ENCODE data around the gene PRKG1.
A peak's percentile ranks its signal among the peaks of the same experiment; 100 is the strongest.

Gene PRKG1

DNA sequence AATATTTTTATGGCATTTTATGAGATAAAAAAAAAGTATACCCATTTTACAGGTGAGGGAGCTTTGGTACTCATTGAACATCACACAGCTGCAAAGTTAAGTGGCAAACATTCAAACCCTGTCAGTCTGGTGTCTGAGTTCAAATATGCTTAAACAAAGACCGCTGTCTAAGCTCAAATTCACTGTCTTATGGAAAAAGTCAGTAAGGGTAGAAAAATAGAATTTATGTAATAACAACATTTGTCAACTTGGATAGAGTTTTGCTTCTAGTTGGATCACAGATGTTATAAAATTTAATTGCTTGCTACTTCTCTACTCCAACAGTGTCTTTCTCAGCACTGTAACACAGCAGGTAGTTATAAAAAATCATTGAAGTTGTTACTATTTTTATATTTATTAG lies 786.8 kb downstream of the PRKG1 start:
- DNase-seq, result no peak

DNA sequence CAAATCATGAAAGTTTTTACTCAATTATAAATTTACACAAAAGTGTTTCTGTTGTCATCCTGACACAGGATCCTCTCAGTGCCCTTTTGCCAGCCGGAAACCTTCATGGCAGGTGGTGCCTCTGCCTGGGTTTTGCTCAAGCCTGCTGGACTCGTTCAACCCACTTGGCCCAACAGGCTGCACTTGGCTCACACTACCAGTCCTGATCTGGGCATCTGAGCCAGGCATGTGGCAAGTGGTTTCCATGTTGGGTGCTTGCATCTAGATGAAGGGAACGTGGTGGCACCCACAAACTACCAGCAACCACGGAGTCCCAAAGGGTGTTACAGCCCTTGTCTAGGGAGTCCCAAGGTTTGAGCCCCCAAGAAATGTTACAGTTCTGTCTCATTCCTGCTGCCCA lies 787.4 kb downstream of the PRKG1 start:
- DNase-seq, result no peak

DNA sequence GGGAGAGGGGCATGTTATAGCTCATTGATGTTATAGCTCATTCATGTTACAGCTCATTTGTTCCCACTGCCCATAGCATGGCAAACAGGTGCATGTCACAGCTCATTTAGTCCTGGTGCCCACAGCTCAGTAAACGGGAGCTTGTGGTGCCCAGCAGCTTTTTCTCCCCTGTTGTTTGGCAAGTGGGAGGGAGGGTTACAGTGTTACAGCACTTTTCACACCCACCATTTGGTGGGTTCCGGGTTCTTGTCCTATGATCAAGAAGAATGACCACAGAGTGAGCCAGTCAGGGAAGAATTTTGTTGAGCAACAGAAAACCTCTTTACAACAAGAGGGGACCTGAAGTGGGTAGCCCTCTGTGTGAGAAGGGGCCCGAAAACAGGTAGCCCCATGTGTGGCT lies 787.9 kb downstream of the PRKG1 start:
- DNase-seq, result no peak

DNA sequence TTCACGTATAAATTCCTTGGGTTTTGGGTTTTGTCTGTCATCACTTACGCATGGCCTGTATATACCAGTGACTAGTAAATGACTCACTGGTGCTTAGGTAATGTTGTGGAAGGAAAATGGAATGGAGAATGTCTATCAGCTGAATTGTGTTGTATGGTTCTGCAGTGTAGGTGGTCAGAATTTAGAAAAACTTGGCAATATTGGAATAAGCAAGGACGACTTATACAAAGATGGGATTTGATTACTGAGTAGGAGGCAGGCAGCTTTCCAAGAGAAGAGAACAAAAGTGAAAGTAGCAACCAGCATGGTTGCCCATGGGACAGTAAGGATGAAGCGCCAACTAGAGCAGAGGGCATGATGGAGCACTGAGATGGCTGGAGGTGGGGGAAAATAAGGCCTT lies 793.7 kb downstream of the PRKG1 start:
- no peak for DNase-seq

DNA sequence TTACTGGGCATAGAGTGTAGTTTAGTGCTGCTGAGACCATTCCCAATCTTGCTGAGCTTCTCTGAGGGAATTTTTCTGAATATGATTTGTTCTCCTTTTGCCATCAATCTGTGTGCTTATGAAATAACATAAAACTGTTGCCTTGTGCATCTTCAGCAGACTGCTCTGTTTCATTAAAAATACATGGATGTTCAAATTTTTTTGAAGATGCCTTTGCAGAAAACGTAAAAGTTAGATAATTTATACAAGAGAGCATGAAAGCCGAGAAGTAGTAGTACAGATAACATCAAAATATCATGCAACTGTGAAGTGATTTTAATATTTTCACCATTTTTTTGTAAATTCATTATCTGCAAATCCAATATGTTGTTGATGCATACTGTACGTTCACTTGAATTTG lies 799.8 kb downstream of the PRKG1 start:
- DNase-seq, result no peak

DNA sequence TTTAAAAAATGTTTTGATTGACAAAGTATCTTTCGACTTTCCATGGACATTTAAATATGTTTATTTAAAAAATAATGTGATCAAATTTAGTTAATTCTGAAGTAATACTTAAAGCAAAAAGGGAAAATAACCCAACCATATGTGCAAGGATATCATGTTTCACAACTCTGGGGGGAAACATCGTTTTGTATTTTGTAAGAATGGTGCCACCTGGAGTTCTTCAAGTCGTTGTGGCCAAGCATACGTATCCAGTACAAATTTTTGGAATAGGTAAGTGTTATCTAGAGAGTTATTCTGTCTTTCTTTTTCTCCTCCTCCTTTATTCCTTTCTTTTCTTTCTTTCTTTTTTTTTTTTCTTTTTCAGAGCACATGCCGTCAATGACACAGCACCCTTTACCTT lies 801.3 kb downstream of the PRKG1 start:
- no peak for DNase-seq

DNA sequence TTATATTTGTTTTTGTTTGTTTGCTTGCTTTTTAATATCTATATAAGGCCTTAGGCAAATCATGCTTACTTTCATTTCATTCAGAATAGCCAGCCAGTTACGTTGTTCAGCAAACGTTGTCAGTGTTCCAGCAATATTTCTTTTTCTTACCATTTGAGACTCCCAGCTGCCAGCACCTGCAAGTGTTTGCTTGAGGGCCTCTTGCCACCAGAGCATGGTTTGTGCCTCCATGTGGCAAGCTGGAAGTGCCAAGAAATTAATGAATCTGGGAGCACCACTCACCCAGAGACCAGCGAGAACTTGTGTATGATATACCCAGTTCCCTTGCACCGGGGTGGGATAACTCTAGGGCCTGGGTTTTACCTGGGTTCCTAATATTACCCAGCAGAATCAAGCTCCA lies 802.2 kb downstream of the PRKG1 start:
- DNase-seq, result no peak

DNA sequence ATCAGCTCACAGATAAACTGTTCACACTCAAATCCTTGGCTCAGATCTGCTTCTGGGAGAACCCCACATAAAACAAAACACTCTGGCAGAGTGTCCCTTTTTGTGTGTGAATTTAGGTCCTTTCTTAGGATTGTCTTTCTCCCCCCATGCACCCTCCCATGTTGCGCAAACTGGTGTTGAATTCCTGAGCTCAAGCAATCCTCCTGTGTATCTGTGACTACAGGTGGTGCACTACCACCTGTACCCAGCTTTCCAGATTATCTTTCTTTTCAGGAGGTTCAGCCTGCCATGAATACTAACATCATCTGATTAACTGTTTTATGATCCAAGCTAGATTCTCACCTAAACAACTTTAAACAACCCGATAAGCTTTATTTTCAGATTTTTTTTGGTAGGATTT lies 802.7 kb downstream of the PRKG1 start:
- no peak for DNase-seq

DNA sequence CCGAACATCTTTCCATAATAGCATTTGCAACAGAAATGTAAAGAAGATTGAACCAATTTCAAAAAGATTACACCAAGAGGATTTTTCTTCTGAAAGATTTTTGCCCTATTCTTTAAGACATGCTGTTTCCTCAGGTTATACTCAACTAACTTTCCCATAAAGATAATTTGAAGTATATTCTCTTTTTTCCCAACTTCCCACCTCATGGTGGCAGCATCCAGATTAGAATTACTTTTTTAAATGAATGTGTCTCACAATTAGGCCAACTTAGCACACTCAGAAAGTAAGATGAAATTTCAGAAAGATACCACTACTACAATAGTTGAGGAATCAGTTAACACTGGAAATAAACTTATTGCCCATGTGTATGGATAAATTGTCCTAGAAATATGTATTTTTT lies 803.3 kb downstream of the PRKG1 start:
- DNase-seq, result no peak

DNA sequence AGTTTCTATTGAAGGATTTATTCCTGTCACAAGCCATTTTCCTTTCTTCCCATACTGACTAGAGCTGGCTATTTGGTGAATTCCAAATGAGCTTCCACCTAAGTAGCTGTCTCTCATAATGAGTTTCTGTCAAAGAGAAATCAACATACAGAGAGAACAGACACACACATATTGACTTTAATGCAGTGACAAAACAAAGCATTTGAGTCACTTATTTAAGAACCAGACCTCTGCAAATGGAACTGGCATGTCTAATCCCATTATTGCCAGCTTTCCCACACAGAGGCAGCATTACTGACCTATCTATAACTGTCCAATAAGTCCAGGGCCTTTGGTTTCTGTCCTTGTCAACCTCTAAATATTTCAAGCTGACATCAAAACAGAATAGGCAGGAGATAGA lies 804.4 kb downstream of the PRKG1 start:
- DNase-seq, result no peak

DNA sequence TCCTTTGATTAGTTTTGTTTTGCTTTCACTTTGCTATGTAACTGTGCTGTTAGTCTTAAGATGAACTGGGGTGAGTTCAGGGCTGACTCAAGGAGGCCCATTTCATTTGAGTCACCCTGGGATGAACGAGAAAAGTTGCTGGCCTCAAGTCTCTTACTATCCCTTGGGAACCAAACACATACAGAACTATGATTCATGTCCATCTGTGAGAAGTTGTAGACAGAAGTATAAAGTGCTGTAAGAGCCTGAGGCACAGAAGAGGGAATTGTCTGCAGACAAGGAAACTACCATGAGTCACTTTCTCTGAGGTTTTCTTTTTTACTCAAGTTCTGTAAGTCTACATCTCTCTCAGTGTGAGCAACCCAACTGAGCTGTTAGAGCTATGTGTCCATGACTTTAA lies 805.0 kb downstream of the PRKG1 start:
- DNase-seq, result peak; percentile 32

DNA sequence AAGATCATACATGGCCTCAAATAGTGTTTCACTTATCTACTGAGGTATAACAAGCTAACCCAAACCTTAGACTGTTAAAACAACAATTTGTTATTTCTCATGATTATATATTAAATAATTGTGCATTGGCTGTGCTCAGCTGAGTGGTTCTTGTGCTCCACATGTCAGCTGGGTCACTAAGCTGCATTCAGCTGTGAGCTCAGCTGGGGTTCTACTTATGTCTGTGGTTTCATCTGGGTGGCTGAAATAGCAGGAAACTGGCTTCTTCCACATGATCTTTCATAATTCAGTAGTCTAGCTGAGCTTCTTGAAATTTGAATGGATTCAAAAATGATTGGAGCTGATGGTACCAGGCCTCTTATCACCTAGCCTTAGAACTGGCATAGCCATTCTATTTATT lies 806.9 kb downstream of the PRKG1 start:
- no peak for DNase-seq

DNA sequence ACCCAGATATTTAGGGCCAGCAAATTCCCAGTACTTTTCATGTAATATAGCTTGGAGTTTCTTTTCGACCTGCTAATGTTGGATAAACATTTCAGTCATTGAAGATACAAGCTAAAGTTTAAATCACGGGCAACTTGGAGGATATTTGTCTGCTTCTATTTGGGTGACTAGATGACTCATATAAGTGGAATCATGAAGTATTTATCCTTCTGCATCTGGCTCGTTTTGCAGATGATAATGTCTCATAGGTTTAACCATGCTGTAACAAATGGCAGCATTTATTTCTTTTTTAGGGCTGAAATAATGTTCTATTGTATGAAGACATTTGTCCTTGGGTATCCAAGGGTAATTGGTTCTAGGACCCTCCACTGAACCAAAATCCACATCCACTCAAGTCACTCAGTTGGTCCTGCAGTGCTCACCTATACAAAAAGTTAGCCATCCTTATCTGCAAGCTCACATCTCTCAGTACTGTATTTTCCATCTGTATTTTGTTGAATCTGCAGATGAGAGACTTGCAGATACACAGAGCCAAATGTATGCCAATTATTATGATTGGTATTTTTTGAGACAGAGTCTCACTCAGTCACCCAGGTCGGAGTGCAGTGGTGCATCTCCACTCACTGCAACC lies 812.3 kb downstream of the PRKG1 start:
- DNase-seq, result no peak

DNA sequence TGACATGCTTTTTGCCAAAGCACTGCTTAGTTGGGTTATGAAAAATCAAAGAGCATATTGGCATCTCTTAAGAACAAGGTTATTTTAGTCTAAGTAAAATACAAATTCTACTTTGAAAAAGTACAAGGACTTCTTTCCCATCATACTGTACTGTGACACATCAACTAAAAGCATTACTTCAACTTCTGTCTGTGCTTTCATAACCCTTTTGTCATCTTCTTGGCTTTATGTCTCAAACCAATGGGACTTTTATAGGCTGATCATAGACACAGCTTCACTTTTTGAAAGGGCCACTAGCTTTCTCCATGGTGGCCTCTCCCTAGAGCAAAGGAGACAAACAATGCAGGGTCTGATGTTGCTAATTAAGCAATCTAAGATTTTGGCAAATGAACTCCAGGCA lies 814.0 kb downstream of the PRKG1 start:
- no peak for DNase-seq

DNA sequence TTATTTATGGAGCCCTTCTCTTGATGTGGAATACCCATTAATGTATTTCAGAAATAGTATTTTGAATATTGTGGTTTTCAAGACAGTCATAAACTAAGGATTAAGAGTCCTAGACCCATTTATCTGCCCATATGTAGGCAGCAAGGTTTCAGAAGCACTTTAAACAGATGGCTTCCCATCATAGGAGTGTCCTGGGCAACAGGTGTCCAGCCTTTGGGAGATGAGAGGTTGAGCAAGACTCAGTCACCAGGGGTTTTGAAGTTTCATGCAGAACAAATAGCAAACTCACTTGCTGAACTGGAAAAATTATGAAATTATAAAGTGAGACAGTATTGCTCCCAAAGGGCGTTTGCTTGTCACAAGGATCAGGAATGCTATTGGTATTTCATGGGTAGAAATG lies 818.0 kb downstream of the PRKG1 start:
- no peak for DNase-seq

DNA sequence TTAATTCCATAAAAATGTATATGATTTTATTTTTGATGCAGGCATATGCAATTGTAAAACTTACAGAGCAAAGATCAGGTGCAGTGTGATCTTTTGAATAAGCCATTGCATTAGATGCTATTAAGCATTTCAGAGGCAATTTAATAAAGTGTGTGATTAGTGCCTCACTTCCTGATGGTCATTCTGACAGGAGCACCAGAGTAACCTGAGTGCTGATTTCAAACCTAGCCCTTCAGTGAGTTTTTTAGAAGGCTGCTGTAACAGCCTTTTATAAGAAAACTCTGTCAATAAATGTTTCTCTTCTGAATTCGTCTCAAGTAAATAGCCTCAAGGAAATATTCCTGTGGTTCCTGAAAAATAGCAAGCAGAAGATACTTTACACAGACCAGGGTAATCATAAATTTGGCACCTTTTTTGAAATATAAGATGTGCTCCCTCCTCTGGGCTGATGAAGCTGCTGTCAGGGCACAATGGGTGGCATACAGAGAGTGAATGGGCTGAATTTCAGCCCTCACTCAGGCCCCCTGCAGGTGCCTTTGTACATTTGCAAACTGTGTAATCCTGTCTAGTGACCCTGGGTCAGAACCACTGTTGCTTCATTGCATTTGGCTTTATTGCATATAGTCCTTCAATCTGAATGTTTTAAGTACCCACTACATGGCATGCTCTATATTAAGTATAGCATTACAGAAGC lies 818.8 kb downstream of the PRKG1 start:
- DNase-seq, result no peak

DNA sequence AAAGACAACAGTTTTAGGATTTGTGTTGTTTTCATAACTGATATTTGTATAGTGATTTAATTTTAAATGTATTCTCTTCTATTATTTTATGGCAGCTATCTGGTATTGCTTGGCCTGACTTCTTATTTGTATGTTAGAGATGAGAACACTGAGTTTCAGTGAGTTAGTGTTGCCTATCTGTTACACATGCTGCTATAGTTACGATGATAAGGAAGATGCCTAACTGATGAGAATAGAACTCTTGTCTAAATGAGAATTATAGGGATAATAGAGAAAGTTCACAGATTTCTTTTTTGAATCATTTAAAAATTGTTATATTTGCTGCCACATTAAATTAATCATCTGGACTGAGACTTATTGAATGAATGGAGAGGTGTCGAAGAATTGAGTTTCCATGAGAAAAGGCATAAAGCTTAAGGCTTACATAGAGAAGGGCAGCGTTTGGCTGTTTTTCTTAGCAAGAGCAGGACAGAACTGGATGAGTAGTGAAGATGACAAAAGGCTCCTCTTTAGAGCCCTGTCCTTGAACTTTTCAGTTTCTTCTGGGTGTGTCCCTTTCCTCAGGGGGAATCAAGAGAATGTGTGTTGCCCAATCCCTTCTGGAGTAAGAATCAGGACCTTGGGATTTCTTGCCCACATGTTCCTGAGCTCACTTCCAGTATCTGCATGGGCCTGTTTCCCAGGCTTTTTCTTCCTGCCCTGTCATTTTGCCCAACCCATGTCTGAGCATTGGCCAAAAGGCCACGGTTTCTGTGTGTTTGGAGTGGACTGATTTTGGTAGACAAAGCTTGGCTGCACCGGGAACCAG lies 820.7 kb downstream of the PRKG1 start:
- no peak for DNase-seq

DNA sequence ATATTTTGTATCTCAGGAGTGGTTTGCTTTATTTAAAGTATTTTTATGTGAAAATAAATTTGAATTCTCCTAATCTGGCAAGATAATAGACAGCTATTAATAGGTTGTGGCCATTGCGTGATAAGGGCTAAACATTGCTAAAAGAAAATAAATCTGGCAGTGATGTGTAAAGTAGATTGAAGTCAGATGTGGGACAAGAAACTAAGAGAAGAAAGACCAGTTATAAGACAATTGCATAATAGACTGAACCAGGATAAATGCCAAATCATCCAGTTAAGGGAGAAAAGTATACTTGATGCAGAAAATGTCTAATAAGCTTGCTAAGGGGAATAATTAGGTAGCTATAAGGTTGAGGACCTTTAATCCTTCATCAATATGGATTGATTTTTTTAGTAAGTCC lies 822.6 kb downstream of the PRKG1 start:
- DNase-seq, result no peak

DNA sequence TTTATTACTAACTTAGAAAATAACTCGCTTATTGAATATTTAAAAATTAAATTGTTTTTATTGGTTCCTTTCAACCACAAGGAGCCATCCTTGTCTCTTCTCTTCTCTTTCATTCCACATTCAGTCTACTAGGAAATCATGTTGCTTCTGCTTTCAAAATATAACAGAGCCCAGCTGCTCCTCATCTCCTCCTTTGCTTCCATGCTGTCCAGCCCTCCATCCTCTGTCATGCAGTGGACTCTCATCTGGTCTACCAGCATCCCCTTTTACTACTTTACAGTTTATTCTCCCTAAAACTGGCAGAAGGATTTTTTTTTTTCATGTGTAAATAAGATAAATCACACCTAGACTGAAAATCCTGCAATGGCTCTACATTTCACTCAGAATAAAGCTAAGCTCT lies 823.3 kb downstream of the PRKG1 start:
- no peak for DNase-seq

DNA sequence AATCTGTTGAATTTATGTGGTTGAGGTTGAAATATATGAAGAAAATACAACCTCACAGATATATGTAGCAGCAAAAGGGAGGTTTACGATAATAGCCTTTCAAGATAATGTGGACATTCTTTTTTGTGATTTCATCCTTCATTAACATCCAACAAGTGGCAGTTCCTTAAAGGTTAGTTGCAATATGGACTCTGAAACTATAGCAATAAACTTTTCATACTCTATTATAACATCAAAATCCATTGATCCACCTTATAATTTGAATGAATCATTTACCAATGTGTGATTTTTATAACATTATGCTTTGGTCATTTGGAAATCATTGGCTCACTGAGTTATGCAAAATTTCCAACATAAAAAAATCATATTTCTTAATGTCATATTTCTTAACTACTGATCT lies 825.9 kb downstream of the PRKG1 start:
- DNase-seq, result no peak

DNA sequence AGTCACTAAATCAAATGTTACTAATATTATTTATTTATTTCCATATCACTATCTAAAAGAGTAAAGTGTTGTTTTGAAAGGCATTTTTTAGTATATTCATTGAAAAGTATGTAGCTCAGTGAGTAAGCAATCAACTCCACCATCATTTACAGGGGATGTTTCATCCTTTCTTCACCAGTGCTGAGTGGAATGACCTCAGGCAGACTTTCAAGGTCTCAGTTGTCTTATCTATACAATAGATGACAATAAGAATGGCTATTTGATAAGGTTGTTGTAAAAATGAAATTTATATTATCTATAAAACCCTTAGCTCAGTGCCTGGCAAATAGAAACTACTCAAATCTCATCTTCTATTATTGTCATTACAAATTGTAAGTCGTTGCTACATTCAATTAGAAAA lies 829.4 kb downstream of the PRKG1 start:
- DNase-seq, result no peak

DNA sequence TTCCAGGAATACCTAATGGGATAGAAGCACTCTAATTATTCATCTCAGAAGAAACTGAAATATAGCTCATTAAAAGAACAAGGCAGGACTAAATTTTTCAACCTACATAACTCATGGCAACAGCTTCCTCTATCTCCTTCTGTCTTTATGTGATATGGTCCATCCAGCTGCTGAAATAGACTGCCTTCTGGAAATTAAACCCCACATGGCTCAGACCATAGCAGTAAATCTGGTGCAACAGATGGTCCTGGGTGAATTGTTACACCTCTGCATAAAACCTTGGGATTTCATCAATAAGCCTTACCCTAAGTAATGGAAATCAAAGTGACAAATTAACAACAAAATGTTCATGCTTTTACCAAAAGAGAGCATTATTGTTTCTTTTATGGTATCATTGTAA lies 830.7 kb downstream of the PRKG1 start:
- DNase-seq, result no peak

DNA sequence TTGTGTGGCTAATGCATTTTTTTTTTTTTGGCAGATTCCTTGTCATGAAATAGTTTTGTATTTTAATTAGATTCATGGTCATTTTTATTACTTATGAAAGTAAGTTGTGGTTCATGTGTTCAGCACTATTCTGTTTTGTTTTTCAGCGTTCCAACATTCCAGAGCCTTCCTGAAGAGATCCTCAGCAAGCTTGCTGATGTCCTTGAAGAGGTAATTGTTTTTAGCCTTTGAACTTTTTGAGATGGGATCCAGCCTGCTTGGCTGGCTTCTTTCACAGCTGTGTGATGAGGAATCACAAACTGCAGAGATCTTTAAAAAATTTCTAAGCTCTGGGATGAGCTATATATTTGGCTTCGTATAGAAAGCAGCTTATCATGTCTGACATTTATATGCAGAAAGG lies 833.1 kb downstream of the PRKG1 start:
- DNase-seq, result no peak

DNA sequence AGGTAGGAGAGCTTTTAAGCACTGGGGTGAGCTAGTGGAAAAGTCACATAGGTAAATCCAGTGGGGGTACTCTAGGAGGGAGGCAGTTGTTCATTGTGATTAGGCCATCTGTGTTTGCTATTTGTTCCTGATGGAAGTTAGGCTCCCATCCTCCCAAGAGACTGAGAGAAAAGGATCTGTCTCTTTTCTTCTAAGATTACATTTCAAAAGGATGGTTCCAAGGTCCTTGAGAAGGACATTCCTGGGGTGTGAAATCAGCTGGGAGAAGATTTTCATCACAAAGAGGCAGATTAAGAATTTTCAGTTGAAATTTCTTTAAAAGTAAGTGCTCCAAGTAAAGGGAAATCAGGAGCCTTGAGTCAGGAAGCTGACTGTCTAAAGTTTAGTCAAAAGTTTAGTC lies 835.9 kb downstream of the PRKG1 start:
- DNase-seq, result no peak
